ENCODE results near the gene TMEM178A.

Gene TMEM178A

GRCh38 chr2:39658371-39658770 is 7.3 kb upstream of the TMEM178A start:
- DNase-seq (ENCODE audit: low read depth) = no peak
- TF ChIP-seq CTCF (IDR thresholded peaks at IDR 0.05; ENCODE audit: control insufficient read depth, extremely low read depth, insufficient read depth) = no peak
- H3K4me3 ChIP-seq (ENCODE audit: low read depth, low read length) = no peak overlapping the region

- no peak for TF ChIP-seq CTCF (IDR thresholded peaks at IDR 0.05; ENCODE audit: control insufficient read depth, extremely low read depth, insufficient read depth)
- no peak overlapping the region for H3K4me3 ChIP-seq (ENCODE audit: low read depth, low read length)
- no peak for DNase-seq (ENCODE audit: low read depth)
Observed at GRCh38 chr2:39659765-39660611, 5.7 kb upstream of the TMEM178A start.

- TF ChIP-seq CTCF (IDR thresholded peaks at IDR 0.05; ENCODE audit: control insufficient read depth, extremely low read depth, insufficient read depth) = no peak
Observed at GRCh38 chr2:39660612-39661236, 5.0 kb upstream of the TMEM178A start.

GRCh38 chr2:39661826-39662225 is 3.9 kb upstream of the TMEM178A start:
- DNase-seq (ENCODE audit: low read depth) = no peak
- no peak for TF ChIP-seq CTCF (IDR thresholded peaks at IDR 0.05; ENCODE audit: control insufficient read depth, extremely low read depth, insufficient read depth)
- no peak overlapping the region for H3K4me3 ChIP-seq (ENCODE audit: low read depth, low read length)

More at GRCh38 chr2:39660612-39661236, 5.0 kb upstream of the TMEM178A start:
- no peak overlapping the region for H3K4me3 ChIP-seq (ENCODE audit: low read depth, low read length)
- no peak for DNase-seq (ENCODE audit: low read depth)

- TF ChIP-seq CTCF (IDR thresholded peaks at IDR 0.05; ENCODE audit: control insufficient read depth, extremely low read depth, insufficient read depth) = no peak
- no peak overlapping the region for H3K4me3 ChIP-seq (ENCODE audit: low read depth, low read length)
- DNase-seq (ENCODE audit: low read depth) = no peak
Observed at GRCh38 chr2:39663187-39663930, 2.4 kb upstream of the TMEM178A start.

GRCh38 chr2:39664232-39664887 is 1.4 kb upstream of the TMEM178A start:
- no peak overlapping the region for H3K4me3 ChIP-seq (ENCODE audit: low read depth, low read length)
- no peak for DNase-seq (ENCODE audit: low read depth)
- TF ChIP-seq CTCF (IDR thresholded peaks at IDR 0.05; ENCODE audit: control insufficient read depth, extremely low read depth, insufficient read depth) = no peak

Measured in LNCaP clone FGC (cell line).